Skeletal muscle satellite cell (primary cell): ENCODE results near the gene ATP7A.
A peak's percentile ranks its signal among the peaks of the same experiment; 100 is the strongest.

Experiments
- H3K27me3 ChIP-seq: 2 replicates; pipeline ENCODE4 v1.7.0; 2013; ENCODE audit warnings: low read length; ENCODE audit not compliant: control insufficient read depth, insufficient read depth
- H3K36me3 ChIP-seq: 2 replicates; pipeline ENCODE4 v1.7.0; 2013; ENCODE audit warnings: mild to moderate bottlenecking, control low read depth, low read length; ENCODE audit not compliant: insufficient read depth
- H3K4me1 ChIP-seq: 2 replicates; pipeline ENCODE4 v1.7.0; 2013; ENCODE audit warnings: low read length; ENCODE audit not compliant: control insufficient read depth, insufficient read depth
- H3K4me2 ChIP-seq: 2 replicates; pipeline ENCODE4 v1.7.0; 2013; ENCODE audit warnings: mild to moderate bottlenecking, low read length
- H3K4me3 ChIP-seq: 2 replicates; pipeline ENCODE4 v1.7.0; 2013; ENCODE audit warnings: low read length
- H3K9ac ChIP-seq: 2 replicates; pipeline ENCODE4 v1.7.0; 2013; ENCODE audit warnings: mild to moderate bottlenecking, low read depth, low read length, moderate library complexity
- H3K9me3 ChIP-seq: replicated peaks from 2 replicates; pipeline ENCODE4 v1.7.0; 2013; ENCODE audit warnings: mild to moderate bottlenecking, control low read depth, low read length

Gene ATP7A

GRCh38 chrX:77946571-77946970 is 36.1 kb downstream of the ATP7A start:
- no peak overlapping the region for H3K9ac ChIP-seq
- no peaks in the 10 kb centered on the region for H3K9me3 ChIP-seq
- no peak overlapping the region for H3K4me3 ChIP-seq

GRCh38 chrX:77949840-77950239 is 39.3 kb downstream of the ATP7A start:
- Histone ChIP-seq H3K27me3 (no peaks in the 10 kb centered on the region), H3K9ac (no peak overlapping the region), H3K36me3 (no peaks in the 10 kb centered on the region), H3K4me2 (no peak overlapping the region), H3K4me3 (no peak overlapping the region), H3K4me1 (peaks cover 9% of the 10 kb centered on the region), H3K9me3 (no peaks in the 10 kb centered on the region)

More at GRCh38 chrX:77946571-77946970, 36.1 kb downstream of the ATP7A start:
- Histone ChIP-seq H3K36me3 (no peaks in the 10 kb centered on the region), H3K4me1 (no peaks in the 10 kb centered on the region), H3K4me2 (no peak overlapping the region), H3K27me3 (no peaks in the 10 kb centered on the region)

DNA sequence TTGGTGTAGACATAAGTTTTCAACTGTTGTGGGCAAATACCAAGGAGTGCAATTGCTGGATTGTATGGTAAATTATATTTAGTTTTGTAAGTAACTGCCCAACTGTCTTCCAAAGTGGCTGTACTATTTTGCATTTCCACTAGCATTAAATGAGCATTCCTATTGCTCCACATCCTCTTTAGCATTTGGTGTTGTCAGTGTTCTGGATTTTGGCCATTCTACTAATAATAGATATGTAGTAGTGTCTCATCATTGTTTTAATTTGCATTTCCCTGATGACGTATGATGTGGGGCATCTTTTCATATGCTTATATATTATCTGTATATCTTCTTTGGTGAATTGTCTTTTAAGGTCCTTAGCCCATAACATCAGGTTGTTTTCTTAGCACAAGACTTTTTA is 41.7 kb downstream of the ATP7A start:
- H3K9ac ChIP-seq: no peak overlapping the region
- H3K4me2 ChIP-seq: no peak overlapping the region
- no peaks in the 10 kb centered on the region for H3K27me3 ChIP-seq
- no peaks in the 10 kb centered on the region for H3K9me3 ChIP-seq
- no peaks in the 10 kb centered on the region for H3K36me3 ChIP-seq
- H3K4me3 ChIP-seq: no peak overlapping the region
- peaks cover 9% of the 10 kb centered on the region for H3K4me1 ChIP-seq

GRCh38 chrX:77953302-77953701 is 42.8 kb downstream of the ATP7A start:
- H3K4me1 ChIP-seq: peaks cover 9% of the 10 kb centered on the region
- H3K27me3 ChIP-seq: no peaks in the 10 kb centered on the region
- no peaks in the 10 kb centered on the region for H3K9me3 ChIP-seq
- H3K36me3 ChIP-seq: no peaks in the 10 kb centered on the region
- no peak overlapping the region for H3K9ac ChIP-seq
- peak overlapping the region; percentile 60 for H3K4me2 ChIP-seq
- H3K4me3 ChIP-seq: no peak overlapping the region

DNA sequence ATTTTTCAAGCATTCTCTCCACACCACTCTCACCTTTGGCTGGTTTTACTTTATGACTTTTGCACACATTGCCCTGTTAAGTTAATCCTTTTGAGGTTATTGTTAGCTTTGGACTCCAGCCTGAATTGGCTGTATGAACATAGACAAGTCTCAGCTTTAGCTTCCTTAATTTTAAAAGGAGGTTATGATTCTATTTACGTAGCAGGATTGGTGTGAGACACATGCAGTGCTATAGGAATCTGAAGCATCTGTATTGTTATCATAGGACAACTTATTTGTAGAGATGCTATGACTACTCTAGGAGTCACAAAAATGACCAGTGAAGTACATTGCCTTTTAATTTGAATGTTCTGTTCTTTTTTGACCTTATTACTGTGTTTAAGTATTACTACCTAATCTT is 43.2 kb downstream of the ATP7A start:
- H3K4me1 ChIP-seq: peaks cover 9% of the 10 kb centered on the region
- H3K9ac ChIP-seq: no peak overlapping the region
- no peaks in the 10 kb centered on the region for H3K36me3 ChIP-seq
- H3K9me3 ChIP-seq: no peaks in the 10 kb centered on the region
- no peak overlapping the region for H3K4me3 ChIP-seq
- peak overlapping the region; percentile 60 for H3K4me2 ChIP-seq
- no peaks in the 10 kb centered on the region for H3K27me3 ChIP-seq

DNA sequence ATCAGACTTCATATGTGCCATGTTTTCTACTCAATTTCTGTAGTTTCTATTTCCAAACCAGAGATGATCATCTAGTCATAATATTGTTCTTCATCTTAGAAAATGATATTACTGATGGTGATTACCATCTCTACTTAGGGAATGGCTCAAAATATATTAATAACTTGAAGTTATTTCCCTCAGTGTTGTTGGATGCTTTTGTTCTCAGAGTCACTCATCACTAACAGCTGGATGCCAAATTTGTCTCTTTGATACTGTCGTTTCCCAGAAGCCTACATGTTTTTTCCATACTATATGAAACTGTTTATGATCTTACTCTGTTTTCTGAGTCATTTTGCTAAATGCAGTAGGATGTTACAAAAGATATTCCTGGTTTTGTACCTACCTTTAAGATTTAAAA is 50.1 kb downstream of the ATP7A start:
- no peaks in the 10 kb centered on the region for H3K27me3 ChIP-seq
- no peaks in the 10 kb centered on the region for H3K36me3 ChIP-seq
- H3K9me3 ChIP-seq: no peaks in the 10 kb centered on the region
- H3K9ac ChIP-seq: no peak overlapping the region
- no peak overlapping the region for H3K4me2 ChIP-seq
- no peaks in the 10 kb centered on the region for H3K4me1 ChIP-seq
- H3K4me3 ChIP-seq: no peak overlapping the region

DNA sequence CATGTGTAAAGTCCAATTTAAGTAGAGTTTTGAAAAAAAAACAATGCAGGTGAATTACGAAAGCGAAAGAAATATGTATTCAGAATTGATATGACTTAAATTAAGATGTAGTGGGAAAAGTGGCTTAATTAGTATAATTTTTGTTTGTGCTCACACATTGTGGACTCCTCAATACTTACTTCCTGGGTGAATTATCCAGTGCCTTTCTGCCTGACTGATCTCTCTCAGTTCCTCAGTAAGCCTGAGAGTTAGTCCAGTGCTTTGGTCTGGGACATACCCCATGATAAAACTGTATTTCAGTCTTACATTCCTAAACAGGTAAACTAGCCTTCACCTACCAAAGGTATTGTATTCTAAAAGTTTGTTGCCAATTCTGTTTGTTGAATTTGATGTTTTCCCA is 50.6 kb downstream of the ATP7A start:
- Histone ChIP-seq H3K9ac (no peak overlapping the region), H3K27me3 (no peaks in the 10 kb centered on the region), H3K9me3 (no peaks in the 10 kb centered on the region), H3K4me1 (no peaks in the 10 kb centered on the region), H3K4me3 (no peak overlapping the region), H3K36me3 (no peaks in the 10 kb centered on the region), H3K4me2 (no peak overlapping the region)

- Histone ChIP-seq H3K27me3 (no peaks in the 10 kb centered on the region), H3K4me1 (no peaks in the 10 kb centered on the region), H3K4me2 (no peak overlapping the region), H3K9me3 (no peaks in the 10 kb centered on the region), H3K36me3 (no peaks in the 10 kb centered on the region), H3K9ac (no peak overlapping the region), H3K4me3 (no peak overlapping the region)
Measured at GRCh38 chrX:77962068-77962902, 51.8 kb downstream of the ATP7A start.

- Histone ChIP-seq H3K4me3 (no peak overlapping the region), H3K4me1 (no peaks in the 10 kb centered on the region), H3K36me3 (no peaks in the 10 kb centered on the region), H3K4me2 (no peak overlapping the region), H3K9me3 (no peaks in the 10 kb centered on the region), H3K27me3 (no peaks in the 10 kb centered on the region), H3K9ac (no peak overlapping the region)
Measured at GRCh38 chrX:77966361-77966760, 55.9 kb downstream of the ATP7A start.

DNA sequence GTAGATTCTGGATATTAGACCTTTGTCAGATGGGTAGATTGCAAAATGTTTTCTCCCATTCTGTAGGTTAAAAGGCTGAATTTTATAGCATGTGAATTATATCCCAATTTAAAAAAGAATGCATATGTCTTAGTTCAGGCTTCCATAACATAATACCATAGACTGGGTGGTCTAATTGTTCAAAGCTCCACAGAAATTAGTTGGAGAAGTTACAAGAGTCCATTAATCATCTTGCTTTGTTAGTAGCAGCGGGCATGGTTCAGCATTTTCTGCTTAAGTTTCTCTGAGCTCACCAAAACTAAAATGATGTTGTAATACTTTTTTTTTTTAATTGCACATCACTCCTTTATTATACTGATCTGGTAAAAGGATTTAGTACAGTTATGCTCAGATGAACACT is 57.1 kb downstream of the ATP7A start:
- H3K4me2 ChIP-seq: no peak overlapping the region
- H3K27me3 ChIP-seq: no peaks in the 10 kb centered on the region
- no peaks in the 10 kb centered on the region for H3K4me1 ChIP-seq
- no peaks in the 10 kb centered on the region for H3K9me3 ChIP-seq
- no peak overlapping the region for H3K9ac ChIP-seq
- no peak overlapping the region for H3K4me3 ChIP-seq
- H3K36me3 ChIP-seq: no peaks in the 10 kb centered on the region

DNA sequence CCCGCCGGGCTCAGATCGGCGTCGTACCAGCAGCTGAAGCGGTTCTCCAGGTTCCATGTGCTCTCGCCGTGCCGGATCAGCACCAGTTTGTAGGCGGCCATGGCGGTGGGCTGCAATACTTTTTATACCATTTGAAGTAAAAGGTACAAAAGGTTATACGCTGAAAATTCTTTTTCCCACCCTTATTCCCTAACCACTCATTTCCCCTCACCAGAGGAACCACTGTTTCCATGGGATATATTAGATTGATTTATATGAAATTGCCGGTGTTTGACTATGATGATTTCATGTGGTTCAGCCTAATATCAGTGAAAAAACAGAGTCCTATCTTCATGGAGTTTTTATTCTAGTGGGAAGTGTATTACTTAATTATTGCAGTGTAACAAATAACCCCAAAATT is 59.0 kb downstream of the ATP7A start, which contains the start of gene PGAM4:
TSS of gene PGAM4 (minus strand) at position 101 of the 400 bp plus-strand sequence. CDS start at position 101, 0 bp downstream.
- H3K27me3 ChIP-seq: no peaks in the 10 kb centered on the region
- no peak within 1 kb of the TSS for H3K4me3 ChIP-seq
- no peak within 1 kb of the TSS for H3K9ac ChIP-seq
- H3K9me3 ChIP-seq: no peaks in the 10 kb centered on the region
- no peaks in the 10 kb centered on the region for H3K4me1 ChIP-seq
- H3K36me3 ChIP-seq: no peaks in the 10 kb centered on the region
- H3K4me2 ChIP-seq: no peak within 1 kb of the TSS

GRCh38 chrX:77975755-77976154 is 65.3 kb downstream of the ATP7A start:
- no peaks in the 10 kb centered on the region for H3K27me3 ChIP-seq
- H3K9me3 ChIP-seq: no peaks in the 10 kb centered on the region
- H3K4me1 ChIP-seq: no peaks in the 10 kb centered on the region
- H3K4me2 ChIP-seq: no peak overlapping the region
- H3K9ac ChIP-seq: no peak overlapping the region
- H3K4me3 ChIP-seq: no peak overlapping the region
- H3K36me3 ChIP-seq: no peaks in the 10 kb centered on the region
